Smooth muscle cell (in vitro differentiated cells): ENCODE results near the gene RSF1. TPM values are rescaled to one million over a fixed set of nuclear protein-coding genes. Genes with fewer than 3 reads are reported as not detected.
A peak's percentile ranks its signal among the peaks of the same experiment; 100 is the strongest.

Experiments
- DNase-seq: peaks from one replicate; lab custom pipeline; 2025; ENCODE audit not compliant: unreplicated experiment; lab: John Stamatoyannopoulos, UW
- H2AFZ ChIP-seq: fragments of 200-600 bp; sonication (generic); 2 replicates; pipeline ENCODE4 v1.6.0; 2016; ENCODE audit warnings: antibody characterized with exemption, low read depth, mild to moderate bottlenecking
- H3F3A ChIP-seq: fragments of 200-600 bp; sonication (generic); 2 replicates; pipeline ENCODE4 v1.6.0; 2017; ENCODE audit warnings: antibody characterized with exemption, low read depth
- H3K27ac ChIP-seq: fragments of 200-600 bp; sonication (generic); 2 replicates; pipeline ENCODE4 v1.5.1; 2016; ENCODE audit warnings: low read depth, mild to moderate bottlenecking
- H3K27me3 ChIP-seq: fragments of 200-600 bp; sonication (generic); 2 replicates; pipeline ENCODE4 v1.6.1; 2016; ENCODE audit warnings: low read depth, mild to moderate bottlenecking
- H3K36me3 ChIP-seq: fragments of 200-600 bp; sonication (generic); 2 replicates; pipeline ENCODE4 v1.5.1; 2016; ENCODE audit warnings: low read depth
- H3K4me1 ChIP-seq: fragments of 200-600 bp; sonication (generic); 2 replicates; pipeline ENCODE4 v1.5.1; 2016; ENCODE audit warnings: low read depth
- H3K4me2 ChIP-seq: fragments of 200-600 bp; sonication (generic); 2 replicates; pipeline ENCODE4 v1.6.0; 2016; ENCODE audit warnings: mild to moderate bottlenecking
- H3K4me3 ChIP-seq: fragments of 200-600 bp; sonication (generic); 2 replicates; pipeline ENCODE4 v1.5.1; 2016; ENCODE audit warnings: mild to moderate bottlenecking
- H3K79me2 ChIP-seq: fragments of 200-600 bp; sonication (generic); 2 replicates; pipeline ENCODE4 v1.6.0; 2016; ENCODE audit warnings: low read depth, mild to moderate bottlenecking
- H3K9ac ChIP-seq: fragments of 200-600 bp; sonication (generic); 2 replicates; pipeline ENCODE4 v1.6.0; 2016; ENCODE audit warnings: low read depth
- H3K9me3 ChIP-seq: fragments of 200-600 bp; sonication (generic); replicated peaks from 2 replicates; pipeline ENCODE4 v1.5.1; 2016; ENCODE audit warnings: low read depth
- H4K20me1 ChIP-seq: fragments of 200-600 bp; sonication (generic); 2 replicates; pipeline ENCODE4 v1.6.0; 2016; ENCODE audit warnings: low read depth
- CTCF ChIP-seq: fragments of 200-600 bp; sonication (generic); IDR thresholded peaks from 2 replicates; pipeline ENCODE4 v1.5.1; 2017; ENCODE audit warnings: borderline replicate concordance, mild to moderate bottlenecking, antibody characterized with exemption; ENCODE audit not compliant: insufficient read depth, poor library complexity, severe bottlenecking
- WGBS: methylation state at CpG from one replicate; pipeline ENCODE4 v1.1.7; 2016; ENCODE audit warnings: low lambda C conversion rate; 5-methylcytosine and 5-hydroxymethylcytosine counted together
- polyA plus RNA-seq: library from polyadenylated mRNA; unstranded; fragments of >200 nt; fragmentation: Nextera tagmentation; extraction: Ambion mirVana; gene quantifications from 2 replicates; pipeline ENCODE4 v1.2.1, GENCODE V29; 2016
- total RNA-seq: library from RNA; depleted of rRNA; stranded (reverse); fragments of >200 nt; gene quantifications from 2 replicates; pipeline ENCODE4 v1.2.3, GENCODE V29; 2014

Gene RSF1
- total RNA-seq (39.6 and 80.6 TPM in 2 replicates), polyA plus RNA-seq (62.6 and 92.4 TPM in 2 replicates)

DNA sequence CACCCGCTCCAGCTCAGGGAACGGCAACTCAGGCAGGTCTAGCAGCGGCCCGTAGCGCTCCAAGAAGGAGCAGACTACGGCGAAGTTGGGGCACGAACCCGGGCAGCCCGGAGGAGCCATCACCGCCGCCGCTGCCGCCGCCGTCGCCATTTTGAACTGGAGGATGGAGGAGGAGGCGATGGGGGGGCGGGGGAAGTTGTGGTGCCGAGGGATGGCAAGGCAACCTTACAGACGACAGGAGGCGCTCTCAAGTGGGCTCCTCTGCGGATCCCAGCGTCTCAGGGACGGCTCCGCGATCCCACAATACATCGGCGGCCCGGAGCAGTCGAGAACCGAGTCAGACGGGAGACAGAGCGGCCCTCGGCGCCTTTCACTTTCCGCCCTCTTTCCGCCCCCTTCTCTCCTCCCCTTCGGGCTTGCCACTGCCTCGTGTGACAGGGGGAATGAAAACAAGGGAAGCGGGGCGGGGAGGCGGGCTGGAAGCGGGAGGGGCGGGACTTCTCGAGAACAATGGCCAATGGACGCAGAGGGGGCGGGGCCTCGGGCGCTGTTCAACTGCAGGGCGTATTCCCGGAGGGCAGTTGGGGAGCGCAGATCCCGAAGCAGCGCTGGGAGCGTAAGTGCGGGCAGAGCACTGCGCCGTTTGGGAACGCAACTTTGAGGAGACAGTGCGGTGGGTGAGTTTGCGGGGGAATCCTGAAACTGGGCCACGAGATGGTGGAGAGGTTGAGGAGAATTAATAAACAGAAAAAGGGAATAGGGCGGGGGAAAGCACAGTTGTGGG lies at the start of gene RSF1, which contains the start of gene AAMDC:
TSS of gene RSF1 (minus strand) at position 158 of the 784 bp plus-strand sequence. CDS start at position 150, 8 bp downstream.
TSS of gene AAMDC (plus strand) at position 580 of the 784 bp plus-strand sequence. CDS start 21,353 bp downstream, outside the sequence.
- peaks cover 70% of the 10 kb centered on the region for H3K79me2 ChIP-seq
- TF ChIP-seq CTCF: peak; percentile 54

DNA sequence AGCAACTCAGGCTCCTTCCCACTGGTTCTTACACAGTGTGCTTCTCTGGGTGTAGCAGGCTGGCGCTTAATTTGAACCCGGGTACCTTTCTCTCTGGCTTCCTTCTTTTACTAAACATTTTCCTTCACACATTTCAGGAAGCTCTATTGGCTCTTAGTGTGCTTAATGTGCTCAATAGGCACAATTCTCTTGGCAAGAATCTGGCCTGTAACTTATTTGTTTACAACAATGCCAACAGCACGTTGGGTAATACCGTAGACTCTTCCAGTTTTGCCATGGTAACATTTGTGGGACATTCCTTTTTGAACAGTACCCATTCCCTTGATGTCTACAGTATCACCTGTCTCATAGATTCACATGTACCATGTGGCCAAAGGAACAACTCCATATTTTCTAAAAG lies 48.2 kb upstream of the RSF1 start:
- peaks cover 20% of the 10 kb centered on the region for H3F3A ChIP-seq
- no peaks in the 10 kb centered on the region for H3K9me3 ChIP-seq
- no peaks in the 10 kb centered on the region for H4K20me1 ChIP-seq
- H3K79me2 ChIP-seq: no peaks in the 10 kb centered on the region
- H3K36me3 ChIP-seq: no peaks in the 10 kb centered on the region
- TF ChIP-seq CTCF: no peak
- H3K9ac ChIP-seq: no peak overlapping the region
- no peak overlapping the region for H3K4me2 ChIP-seq
- DNase-seq: no peak
- H3K27ac ChIP-seq: no peak overlapping the region
- H3K4me3 ChIP-seq: no peak overlapping the region
- H3K27me3 ChIP-seq: no peaks in the 10 kb centered on the region
- WGBS: 99% methylated on average over 4 of the region's 4 CpGs
- H3K4me1 ChIP-seq: peaks cover 4% of the 10 kb centered on the region
- H2AFZ ChIP-seq: no peak overlapping the region

More for the DNA sequence above, at the start of gene RSF1, which contains the start of gene AAMDC:
- peak within 1 kb of the TSS; percentile 96 for H3K4me2 ChIP-seq
- peak within 1 kb of the TSS; percentile 93 for H3K9ac ChIP-seq
- peak within 1 kb of the TSS; percentile 82 for H3K27ac ChIP-seq
- no peaks in the 10 kb centered on the region for H3K36me3 ChIP-seq
- peaks cover 35% of the 10 kb centered on the region for H4K20me1 ChIP-seq
- peaks cover 9% of the 10 kb centered on the region for H3F3A ChIP-seq
- no peaks in the 10 kb centered on the region for H3K27me3 ChIP-seq
- whole genome bisulfite sequencing: under 1% methylated on average over 51 of the region's 64 CpGs
- H2AFZ ChIP-seq: peak within 1 kb of the TSS; percentile 92
- peak within 1 kb of the TSS; percentile 96 for H3K4me3 ChIP-seq
- no peaks in the 10 kb centered on the region for H3K9me3 ChIP-seq
- peaks cover 15% of the 10 kb centered on the region for H3K4me1 ChIP-seq
- DNase-seq: peak; percentile 97

- Histone ChIP-seq H3K9ac (no peak overlapping the region), H3K27me3 (no peaks in the 10 kb centered on the region), H3K36me3 (no peaks in the 10 kb centered on the region), H3K4me1 (peaks cover 4% of the 10 kb centered on the region), H4K20me1 (no peaks in the 10 kb centered on the region), H3K4me2 (peak overlapping the region; percentile 56), H3K79me2 (no peaks in the 10 kb centered on the region), H3F3A (peaks cover 20% of the 10 kb centered on the region), H3K27ac (peak overlapping the region; percentile 43), H3K4me3 (no peak overlapping the region), H2AFZ (no peak overlapping the region), H3K9me3 (no peaks in the 10 kb centered on the region)
- no peak for DNase-seq
- WGBS: 44% methylated on average over 1 of the region's 1 CpG
- TF ChIP-seq CTCF: no peak
Observed at GRCh38 chr11:77866336-77866735, 45.8 kb upstream of the RSF1 start.
